ENCODE results near the gene KCNIP3.
"Not testable (repeated sequence)": the region's sequence is repeated elsewhere in the genome, so short reads cannot be mapped to it uniquely, and the experiment has no call there.

KCNIP3 gene

GRCh38 chr2:95265182-95265581, 32.0 kb upstream of the KCNIP3 start:
- no peak overlapping the region for H3K4me3 ChIP-seq (ENCODE audit: low read depth, low read length)
- TF ChIP-seq CTCF (IDR thresholded peaks at IDR 0.05; ENCODE audit: low read depth, low read length) = no peak

- TF ChIP-seq CTCF (IDR thresholded peaks at IDR 0.05; ENCODE audit: low read depth, low read length) = no peak
- H3K4me3 ChIP-seq (ENCODE audit: low read depth, low read length) = no peak overlapping the region
Observed at GRCh38 chr2:95266781-95267430, 30.2 kb upstream of the KCNIP3 start.

GRCh38 chr2:95267458-95268210, 29.5 kb upstream of the KCNIP3 start:
- no peak for TF ChIP-seq CTCF (IDR thresholded peaks at IDR 0.05; ENCODE audit: low read depth, low read length)
- no peak overlapping the region for H3K4me3 ChIP-seq (ENCODE audit: low read depth, low read length)

GRCh38 chr2:95268211-95269035, 28.7 kb upstream of the KCNIP3 start:
- TF ChIP-seq CTCF (IDR thresholded peaks at IDR 0.05; ENCODE audit: low read depth, low read length) = no peak
- no peak overlapping the region for H3K4me3 ChIP-seq (ENCODE audit: low read depth, low read length)

- TF ChIP-seq CTCF (IDR thresholded peaks at IDR 0.05; ENCODE audit: low read depth, low read length) = no peak
- H3K4me3 ChIP-seq (ENCODE audit: low read depth, low read length) = no peak overlapping the region
Observed at GRCh38 chr2:95269036-95269680, 28.0 kb upstream of the KCNIP3 start.

- H3K4me3 ChIP-seq (ENCODE audit: low read depth, low read length) = not testable (repeated sequence)
Observed at GRCh38 chr2:95269745-95270144, 27.4 kb upstream of the KCNIP3 start.

- TF ChIP-seq CTCF (IDR thresholded peaks at IDR 0.05; ENCODE audit: low read depth, low read length) = no peak
- H3K4me3 ChIP-seq (ENCODE audit: low read depth, low read length) = no peak overlapping the region
Observed at GRCh38 chr2:95270541-95271081, 26.5 kb upstream of the KCNIP3 start.

Measured in WI38 (cell line).